ENCODE data around the gene PPP3CA. TPM values are rescaled to one million over a fixed set of nuclear protein-coding genes. Genes with fewer than 3 reads are reported as not detected.
A peak's percentile ranks its signal among the peaks of the same experiment; 100 is the strongest.

PPP3CA gene
- total RNA-seq, 1 experiment from 2014 or later, result 31.0 TPM

DNA sequence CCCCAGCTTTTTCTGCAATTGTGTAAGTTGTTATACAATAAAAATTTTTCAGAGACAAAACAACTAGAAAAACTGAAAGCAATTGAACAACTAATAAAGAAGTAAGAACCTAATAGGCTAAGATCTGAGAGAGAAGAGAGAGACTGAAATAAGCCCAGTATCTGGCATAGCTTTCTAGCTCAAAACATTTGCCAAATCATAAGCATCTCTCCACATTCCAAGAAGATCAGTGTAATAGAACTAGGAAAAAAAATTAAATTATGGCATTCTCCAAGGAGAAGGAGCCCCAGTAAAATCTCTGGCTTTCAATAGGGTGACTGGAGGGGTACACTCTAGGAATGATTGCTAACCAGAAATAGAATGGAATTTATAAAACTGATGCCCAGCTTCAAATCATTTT, 19.0 kb upstream of the PPP3CA start:
- ChIA-PET POLR2A (no interaction called here), CTCF (no interaction called here)
- in situ Hi-C loops (cut with HindIII; ENCODE audit: low pct_unique_long_range_greater_than_20kb, low sequenced_read_pairs), result no loop called here
- H3K27ac ChIP-seq (ENCODE audit: low read length), result no peak overlapping the region
- TF ChIP-seq SIN3A (IDR thresholded peaks at IDR 0.05; ENCODE audit: borderline replicate concordance, insufficient read depth, low read depth, low read length) (no peak), TCF7L2 (IDR thresholded peaks at IDR 0.05; ENCODE audit: low read depth, low read length) (no peak)
- no peaks in the 10 kb centered on the region for H3K9me3 ChIP-seq (ENCODE audit: control insufficient read depth, insufficient read depth, low read depth, low read length)
- no peaks in the 10 kb centered on the region for H3K4me1 ChIP-seq (ENCODE audit: control insufficient read depth, insufficient read depth, low read length)
- DNase-seq (ENCODE audit: low read depth, low spot score), result no peak
- BruUV-seq (replicated peaks), result no TSS peak
- intact Hi-C loops (cut with micrococcal nuclease; ENCODE audit: unreplicated experiment), result no loop called here
- ATAC-seq, result no peak
- no peak overlapping the region for H3K4me3 ChIP-seq (ENCODE audit: low read depth in 2 of 2, low read length in 2 of 2)
- H3K27me3 ChIP-seq (ENCODE audit: control insufficient read depth, insufficient read depth, low read length), result no peaks in the 10 kb centered on the region
- no peaks in the 10 kb centered on the region for H3K36me3 ChIP-seq (ENCODE audit: control insufficient read depth, insufficient read depth, low read length)

GRCh38 chr4:101357751-101358150, 10.4 kb upstream of the PPP3CA start:
- Histone ChIP-seq H3K36me3 (ENCODE audit: control insufficient read depth, insufficient read depth, low read length) (no peaks in the 10 kb centered on the region), H3K4me3 (ENCODE audit: low read depth in 2 of 2, low read length in 2 of 2) (no peak overlapping the region), H3K9me3 (ENCODE audit: control insufficient read depth, insufficient read depth, low read depth, low read length) (no peaks in the 10 kb centered on the region), H3K27me3 (ENCODE audit: control insufficient read depth, insufficient read depth, low read length) (no peaks in the 10 kb centered on the region), H3K27ac (ENCODE audit: low read length) (peak overlapping the region; percentile 59), H3K4me1 (ENCODE audit: control insufficient read depth, insufficient read depth, low read length) (no peaks in the 10 kb centered on the region; the same call in 1 of the 2 replicates)
- ATAC-seq (no peak), DNase-seq (ENCODE audit: low read depth, low spot score) (no peak)
- BruUV-seq (replicated peaks), result no TSS peak
- intact Hi-C loops (cut with micrococcal nuclease; ENCODE audit: unreplicated experiment), result no loop called here
- in situ Hi-C loops (cut with HindIII; ENCODE audit: low pct_unique_long_range_greater_than_20kb, low sequenced_read_pairs), result no loop called here
- ChIA-PET POLR2A (no interaction called here), CTCF (no interaction called here)
- TF ChIP-seq POLR2AphosphoS5 (IDR thresholded peaks at IDR 0.05; ENCODE audit: low read depth, low read length) (no peak), CTCF (IDR thresholded peaks at IDR 0.05) (no peak), TCF7L2 (IDR thresholded peaks at IDR 0.05; ENCODE audit: low read depth, low read length) (no peak), SIN3A (IDR thresholded peaks at IDR 0.05; ENCODE audit: borderline replicate concordance, insufficient read depth, low read depth, low read length) (no peak), REST (IDR thresholded peaks at IDR 0.05; ENCODE audit: insufficient read depth in 1 of 2, low read depth in 2 of 2, low read length in 1 of 2) (no peak)

- ChIA-PET CTCF (no interaction called here), POLR2A (no interaction called here)
- ATAC-seq (peak; percentile 90), DNase-seq (ENCODE audit: low read depth, low spot score) (peak; percentile 65)
- no peak overlapping the region; a peak in 1 of 4 replicates for H3K4me3 ChIP-seq (ENCODE audit: low read depth in 2 of 2, low read length in 2 of 2)
- in situ Hi-C loops (cut with HindIII; ENCODE audit: low pct_unique_long_range_greater_than_20kb, low sequenced_read_pairs) (no loop called here), intact Hi-C loops (cut with micrococcal nuclease; ENCODE audit: unreplicated experiment) (no loop called here)
- H3K9me3 ChIP-seq (ENCODE audit: control insufficient read depth, insufficient read depth, low read depth, low read length), result no peaks in the 10 kb centered on the region
- peak overlapping the region; percentile 63 for H3K27ac ChIP-seq (ENCODE audit: low read length)
- no peaks in the 10 kb centered on the region for H3K27me3 ChIP-seq (ENCODE audit: control insufficient read depth, insufficient read depth, low read length)
- TF ChIP-seq CTCF (IDR thresholded peaks at IDR 0.05) (no peak), POLR2AphosphoS5 (IDR thresholded peaks at IDR 0.05; ENCODE audit: low read depth, low read length) (no peak), TCF7L2 (IDR thresholded peaks at IDR 0.05; ENCODE audit: low read depth, low read length) (no peak), SIN3A (IDR thresholded peaks at IDR 0.05; ENCODE audit: borderline replicate concordance, insufficient read depth, low read depth, low read length) (no peak), REST (IDR thresholded peaks at IDR 0.05; ENCODE audit: insufficient read depth in 1 of 2, low read depth in 2 of 2, low read length in 1 of 2) (no peak)
- H3K4me1 ChIP-seq (ENCODE audit: control insufficient read depth, insufficient read depth, low read length), result no peaks in the 10 kb centered on the region; the same call in 1 of the 2 replicates
- BruUV-seq (replicated peaks), result no TSS peak
- no peaks in the 10 kb centered on the region for H3K36me3 ChIP-seq (ENCODE audit: control insufficient read depth, insufficient read depth, low read length)
Measured at GRCh38 chr4:101356928-101357327, 9.6 kb upstream of the PPP3CA start.
